Measurements from ENCODE around the gene PANX3. TPM values are rescaled to one million over a fixed set of nuclear protein-coding genes. Genes with fewer than 3 reads are reported as not detected.
"Not testable (repeated sequence)": the region's sequence is repeated elsewhere in the genome, so short reads cannot be mapped to it uniquely, and the experiment has no call there.

PANX3 gene, protein sequence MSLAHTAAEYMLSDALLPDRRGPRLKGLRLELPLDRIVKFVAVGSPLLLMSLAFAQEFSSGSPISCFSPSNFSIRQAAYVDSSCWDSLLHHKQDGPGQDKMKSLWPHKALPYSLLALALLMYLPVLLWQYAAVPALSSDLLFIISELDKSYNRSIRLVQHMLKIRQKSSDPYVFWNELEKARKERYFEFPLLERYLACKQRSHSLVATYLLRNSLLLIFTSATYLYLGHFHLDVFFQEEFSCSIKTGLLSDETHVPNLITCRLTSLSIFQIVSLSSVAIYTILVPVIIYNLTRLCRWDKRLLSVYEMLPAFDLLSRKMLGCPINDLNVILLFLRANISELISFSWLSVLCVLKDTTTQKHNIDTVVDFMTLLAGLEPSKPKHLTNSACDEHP
- not detected for total RNA-seq

GRCh38 chr11:124611064-124611463 lies at the start of gene PANX3:
Gene PANX3 (plus strand): TSS chr11:124611428. CDS start chr11:124611557, 129 bp downstream.
- DNase-seq (ENCODE audit: low spot score in 2 of 2) (no peak), FAIRE-seq (no peak)

- FAIRE-seq (no peak), DNase-seq (ENCODE audit: low spot score in 2 of 2) (no peak)
Observed at GRCh38 chr11:124569697-124570096, 41.5 kb upstream of the PANX3 start, which contains the start of gene OR8A1. Gene OR8A1 (plus strand): TSS chr11:124569997. CDS start chr11:124570120, 123 bp downstream.

- no peak for DNase-seq (ENCODE audit: low spot score in 2 of 2)
- no peak for FAIRE-seq
Observed at GRCh38 chr11:124570160-124570559, 41.1 kb upstream of the PANX3 start.

DNA sequence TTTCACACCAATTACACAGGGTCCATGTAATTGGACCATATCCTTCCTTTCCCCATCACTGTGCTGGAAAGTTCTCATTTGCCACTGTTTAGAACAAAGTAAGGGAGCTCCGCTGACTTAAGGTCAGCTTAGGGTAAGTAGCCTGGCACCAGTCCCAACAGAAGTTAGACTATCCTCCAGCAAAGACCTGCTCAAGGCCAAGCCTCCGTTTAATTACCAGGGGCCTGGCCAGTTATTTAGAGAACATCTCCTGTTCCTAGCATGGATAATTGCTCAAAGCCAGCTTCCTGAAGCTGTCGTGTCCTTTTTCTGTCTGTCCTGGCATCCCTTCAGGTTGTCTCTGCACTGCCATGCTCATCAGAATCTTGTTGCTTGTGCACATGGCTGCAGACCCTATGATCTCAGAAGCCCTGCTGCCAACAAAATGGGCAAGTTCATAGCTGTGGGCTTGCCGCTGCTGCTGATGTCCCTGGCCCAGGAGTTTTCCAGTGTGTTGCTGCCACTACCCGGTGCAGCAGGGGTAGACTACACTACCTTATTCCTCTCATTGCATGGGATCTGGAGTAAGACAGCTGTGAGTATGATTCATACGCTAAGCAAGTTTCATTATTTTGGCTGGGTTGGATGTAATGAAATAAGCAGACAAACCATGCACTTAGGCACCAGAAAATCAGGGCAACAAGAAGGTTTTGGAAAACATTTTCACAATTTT lies 33.4 kb upstream of the PANX3 start:
- no peak for FAIRE-seq
- no peak for DNase-seq (ENCODE audit: low spot score in 2 of 2)

- FAIRE-seq (no peak), DNase-seq (ENCODE audit: low spot score in 2 of 2) (no peak)
Observed at GRCh38 chr11:124578761-124579160, 32.5 kb upstream of the PANX3 start.

- FAIRE-seq (no peak), DNase-seq (ENCODE audit: low spot score in 2 of 2) (no peak)
Observed at GRCh38 chr11:124581817-124582216, 29.4 kb upstream of the PANX3 start.

DNA sequence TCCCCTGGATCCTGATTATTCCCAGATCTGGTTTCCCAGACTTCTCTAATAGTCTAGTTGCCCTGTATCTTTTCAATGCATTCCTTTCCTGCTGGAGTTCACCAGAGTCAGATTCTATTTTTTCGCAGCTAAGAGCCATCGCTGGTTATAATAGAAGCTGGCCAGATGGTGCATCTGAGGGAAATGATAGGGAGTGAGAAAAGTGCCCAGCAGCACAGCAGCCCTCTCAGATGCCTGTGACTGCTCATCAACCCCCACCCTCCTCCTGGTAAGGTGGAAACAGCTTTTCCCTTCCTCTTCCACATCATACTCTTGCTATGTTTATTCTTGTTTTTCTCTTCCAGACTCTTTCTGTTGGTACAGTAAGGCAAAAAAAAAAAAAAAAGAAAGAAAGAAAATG lies 28.7 kb upstream of the PANX3 start:
- FAIRE-seq = no peak
- no peak for DNase-seq (ENCODE audit: low spot score in 2 of 2)

- FAIRE-seq = no peak
- no peak for DNase-seq (ENCODE audit: low spot score in 2 of 2)
Observed at GRCh38 chr11:124583781-124584180, 27.4 kb upstream of the PANX3 start.

DNA sequence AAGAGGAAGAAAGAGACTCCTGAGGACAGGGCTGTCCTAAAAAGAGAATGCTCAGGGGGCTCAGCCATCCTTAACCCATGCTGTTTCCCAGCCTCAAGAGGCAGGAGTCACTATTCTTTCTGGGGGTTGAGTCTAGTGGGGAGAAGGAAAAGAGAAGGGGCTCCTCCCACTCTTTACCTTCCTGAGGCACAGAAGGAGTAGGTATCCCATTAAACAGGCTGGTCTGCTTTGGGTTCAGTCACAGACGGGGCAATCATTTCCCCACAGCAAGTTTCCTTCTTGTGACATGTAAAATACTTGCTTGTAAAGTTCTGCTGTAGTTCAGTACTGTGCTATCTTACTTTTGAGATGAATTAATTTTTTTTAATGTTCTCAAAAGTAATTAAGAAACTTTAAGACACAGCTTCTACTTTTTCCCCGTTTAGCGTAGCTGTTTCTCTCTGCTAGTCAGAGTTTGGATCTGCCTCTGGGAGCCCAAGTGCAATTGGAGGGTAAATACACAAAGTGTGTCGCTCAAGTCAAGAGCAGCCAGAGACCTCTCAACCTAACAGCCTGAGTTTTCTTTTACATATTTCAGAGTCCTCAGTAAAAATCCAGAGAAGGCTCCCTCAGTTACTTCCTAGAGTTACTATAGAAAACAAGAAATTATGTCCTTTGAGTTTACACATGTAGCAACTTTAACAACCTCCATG lies 26.4 kb upstream of the PANX3 start:
- no peak for FAIRE-seq
- DNase-seq (ENCODE audit: low spot score in 2 of 2) = no peak

DNA sequence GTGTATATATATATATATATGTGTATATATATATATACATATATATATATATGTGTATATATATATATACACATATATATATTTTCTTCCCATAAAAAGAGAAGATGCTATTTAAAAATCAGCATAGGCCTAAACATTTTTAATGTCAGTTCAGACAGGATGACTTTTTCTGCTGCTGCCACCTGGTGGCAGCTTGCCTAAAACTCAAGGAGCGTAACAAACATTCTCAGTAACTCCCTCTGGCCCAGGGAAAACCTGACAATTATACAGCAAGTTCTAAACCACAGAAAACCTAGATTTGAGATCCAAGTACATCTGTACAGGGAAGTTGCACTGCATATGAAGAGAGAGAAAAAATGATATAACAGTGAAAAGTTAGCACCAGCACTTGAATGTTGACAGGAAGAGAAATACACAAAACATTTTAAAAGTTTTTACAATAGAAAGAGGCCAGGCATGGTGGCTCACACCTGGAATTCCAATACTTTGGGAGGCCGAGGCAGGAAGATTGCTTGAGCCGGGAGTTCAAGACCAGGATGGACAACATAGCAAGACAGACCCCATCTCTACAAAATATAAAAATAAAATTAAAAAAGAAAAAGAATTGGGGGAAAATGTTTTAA lies 24.9 kb upstream of the PANX3 start:
- FAIRE-seq (no peak), DNase-seq (ENCODE audit: low spot score in 2 of 2) (no peak)

DNA sequence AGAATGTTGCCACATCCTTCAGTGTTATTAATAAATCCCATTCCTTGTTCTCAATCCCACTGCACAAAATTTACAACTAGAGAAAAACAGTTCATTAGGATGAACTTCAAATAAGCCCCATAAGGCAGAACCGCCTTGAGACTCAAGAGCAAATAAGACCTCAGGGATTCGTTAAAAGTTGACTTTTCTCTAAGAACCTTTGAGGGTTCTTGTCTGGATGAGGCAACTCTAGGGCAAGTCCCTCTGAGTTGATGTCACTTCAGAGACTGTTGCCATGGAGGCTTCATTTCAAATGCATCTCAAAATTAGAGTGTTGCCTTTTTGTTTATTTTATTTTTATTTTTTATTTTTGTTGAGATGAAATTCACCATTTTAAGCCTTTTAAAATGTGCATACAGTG lies 19.8 kb upstream of the PANX3 start:
- FAIRE-seq (no peak), DNase-seq (ENCODE audit: low spot score in 2 of 2) (no peak)

DNA sequence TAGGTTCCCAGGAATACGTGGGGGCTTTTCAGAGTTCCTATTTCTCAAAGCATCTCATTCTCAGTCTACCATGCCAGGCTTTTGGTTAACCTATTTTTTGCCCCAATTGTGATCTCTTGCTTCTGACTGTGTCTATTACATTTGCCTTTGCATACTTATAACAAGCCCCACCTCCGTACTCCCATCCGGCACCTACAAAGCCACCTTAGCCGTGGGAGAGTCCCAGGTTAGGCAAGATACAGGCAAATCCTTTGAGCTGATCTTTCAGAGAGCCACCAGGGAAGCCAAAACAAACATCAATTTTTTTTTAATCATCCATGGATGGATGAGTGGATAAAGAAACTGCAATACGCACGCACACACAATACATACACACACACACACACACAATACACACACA lies 18.6 kb upstream of the PANX3 start:
- FAIRE-seq (no peak), DNase-seq (ENCODE audit: low spot score in 2 of 2) (no peak)

GRCh38 chr11:124595302-124595701 lies 15.9 kb upstream of the PANX3 start:
- DNase-seq (ENCODE audit: low spot score in 2 of 2) (no peak), FAIRE-seq (no peak)

- DNase-seq (ENCODE audit: low spot score in 2 of 2) (no peak), FAIRE-seq (no peak)
Observed at GRCh38 chr11:124597626-124598025, 13.6 kb upstream of the PANX3 start.

GRCh38 chr11:124600621-124601320 lies 10.5 kb upstream of the PANX3 start:
- DNase-seq (ENCODE audit: low spot score in 2 of 2) (no peak), FAIRE-seq (no peak)

DNA sequence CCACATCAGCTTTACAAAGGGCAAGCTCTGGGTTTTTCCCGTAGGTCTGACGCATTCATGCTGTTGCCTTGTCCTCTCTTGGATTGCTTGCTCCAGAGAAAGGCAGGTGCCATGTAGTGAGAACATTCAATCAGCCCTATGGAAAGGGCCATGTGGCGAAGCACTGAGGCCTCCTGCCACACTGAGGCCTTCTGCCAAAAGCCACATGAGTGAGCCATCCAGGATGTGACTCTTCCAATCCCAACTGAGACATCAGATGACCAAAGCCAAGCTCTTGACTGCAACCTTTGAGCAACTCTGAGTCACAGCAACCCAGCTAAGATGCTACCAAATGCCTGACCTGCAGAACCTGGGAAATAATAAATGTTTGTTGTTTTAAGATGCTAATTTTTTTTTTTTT lies 9.0 kb upstream of the PANX3 start:
- FAIRE-seq (no peak), DNase-seq (ENCODE audit: low spot score in 2 of 2) (no peak)

DNA sequence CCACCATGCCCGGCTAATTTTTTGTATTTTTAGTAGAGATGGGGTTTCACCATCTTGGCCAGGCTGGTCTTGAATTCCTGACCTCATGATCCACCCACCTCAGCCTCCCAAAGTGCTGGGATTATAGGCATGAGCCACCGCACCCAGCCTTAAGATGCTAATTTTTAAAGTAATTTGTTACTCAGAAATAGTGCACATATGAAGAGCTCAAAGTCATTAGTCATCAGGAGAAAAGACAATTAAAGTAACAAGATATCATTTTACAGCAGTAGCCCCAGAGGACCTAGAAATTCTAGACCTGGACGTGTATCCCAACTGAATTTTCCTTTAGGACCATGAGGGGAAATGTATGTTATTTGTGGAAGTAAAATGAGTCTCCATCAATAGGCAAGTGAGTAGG lies 8.5 kb upstream of the PANX3 start:
- DNase-seq (ENCODE audit: low spot score in 2 of 2); FAIRE-seq: not testable (repeated sequence)

- DNase-seq (ENCODE audit: low spot score in 2 of 2) (no peak), FAIRE-seq (no peak)
Observed at GRCh38 chr11:124605719-124606118, 5.5 kb upstream of the PANX3 start.

GRCh38 chr11:124608147-124608546 lies 3.1 kb upstream of the PANX3 start:
- no peak for FAIRE-seq
- no peak for DNase-seq (ENCODE audit: low spot score in 2 of 2)

DNA sequence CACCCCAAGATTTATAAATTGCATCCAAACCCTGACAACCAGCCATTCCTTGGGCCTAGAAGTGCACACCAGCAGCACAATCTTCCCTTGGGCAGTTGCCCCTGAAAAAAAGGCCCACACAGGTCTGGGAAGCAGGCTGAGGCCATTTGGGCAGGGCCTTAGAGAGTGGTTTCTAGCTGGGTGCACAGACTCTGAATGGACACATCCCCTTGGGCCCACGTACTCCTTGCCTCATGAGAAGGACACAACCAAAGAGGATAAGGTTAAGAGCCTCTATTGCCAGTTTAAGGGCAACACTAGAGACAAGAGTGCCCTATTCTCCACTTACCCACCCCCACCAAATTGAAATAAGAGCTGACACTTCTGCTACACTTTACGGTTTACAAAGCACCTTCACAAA lies 933 bp upstream of the PANX3 start:
- FAIRE-seq = no peak
- no peak for DNase-seq (ENCODE audit: low spot score in 2 of 2)

Data from frontal cortex (tissue), 4 donors.